Osteocyte (in vitro differentiated cells): ENCODE measurements around the gene TMLHE. TPM values are rescaled to one million over a fixed set of nuclear protein-coding genes. Genes with fewer than 3 reads are reported as not detected.
"Not testable (repeated sequence)": the region's sequence is repeated elsewhere in the genome, so short reads cannot be mapped to it uniquely, and the experiment has no call there.

ENCODE experiments used
- DNase-seq: peaks from one replicate; pipeline ENCODE4 v3.0.0; 2021; ENCODE audit warnings: mixed read lengths; ENCODE audit not compliant: unreplicated experiment; ENCODE audit errors: extremely low spot score
- H3K27ac Mint-ChIP-seq: one replicate; pipeline ENCODE4 v1.8.0; 2021; ENCODE audit warnings: mild to moderate bottlenecking, mixed read lengths; ENCODE audit not compliant: unreplicated experiment
- H3K27me3 Mint-ChIP-seq: one replicate; pipeline ENCODE4 v1.8.0; 2021; ENCODE audit warnings: mixed read lengths; ENCODE audit not compliant: unreplicated experiment
- H3K36me3 Mint-ChIP-seq: one replicate; pipeline ENCODE4 v1.8.0; 2021; ENCODE audit warnings: mixed read lengths; ENCODE audit not compliant: unreplicated experiment
- H3K4me1 Mint-ChIP-seq: one replicate; pipeline ENCODE4 v1.8.0; 2021; ENCODE audit warnings: mixed read lengths; ENCODE audit not compliant: unreplicated experiment
- H3K4me3 Mint-ChIP-seq: one replicate; pipeline ENCODE4 v1.8.0; 2021; ENCODE audit warnings: mild to moderate bottlenecking, moderate library complexity, mixed read lengths; ENCODE audit not compliant: unreplicated experiment
- H3K9me3 Mint-ChIP-seq: one replicate; pipeline ENCODE4 v1.8.0; 2021; ENCODE audit warnings: mixed read lengths; ENCODE audit not compliant: unreplicated experiment
- CTCF ChIP-seq: fragments of 200-600 bp; sonication (generic); IDR thresholded peaks from 2 replicates; pipeline ENCODE4 v1.5.0; 2021; ENCODE audit warnings: antibody characterized with exemption, mild to moderate bottlenecking, moderate library complexity
- total RNA-seq: library from RNA; stranded (reverse); gene quantifications from 2 replicates; pipeline ENCODE4 v1.2.1, GENCODE V29; 2021

The TMLHE gene
- total RNA-seq, 1 donor from 2014 or later: 17.1 TPM

GRCh38 chrX:155544881-155545280 is 67.9 kb downstream of the TMLHE start:
- DNase-seq: no peak
- Mint-ChIP-seq H3K4me3 (no peak overlapping the region), H3K27me3 (no peaks in the 10 kb centered on the region), H3K4me1 (no peaks in the 10 kb centered on the region), H3K27ac (no peak overlapping the region), H3K9me3 (peaks cover 49% of the 10 kb centered on the region), H3K36me3 (peaks cover 25% of the 10 kb centered on the region)
- no peak for TF ChIP-seq CTCF

GRCh38 chrX:155535866-155536265 is 76.9 kb downstream of the TMLHE start:
- H3K4me1 Mint-ChIP-seq: no peaks in the 10 kb centered on the region
- H3K36me3 Mint-ChIP-seq: peaks cover 2% of the 10 kb centered on the region
- H3K27me3 Mint-ChIP-seq: no peaks in the 10 kb centered on the region

GRCh38 chrX:155534800-155535199 is 78.0 kb downstream of the TMLHE start:
- DNase-seq: no peak
- no peaks in the 10 kb centered on the region for H3K4me1 Mint-ChIP-seq
- H3K27ac Mint-ChIP-seq: no peak overlapping the region
- peaks cover 49% of the 10 kb centered on the region for H3K9me3 Mint-ChIP-seq
- no peak overlapping the region for H3K4me3 Mint-ChIP-seq
- no peaks in the 10 kb centered on the region for H3K27me3 Mint-ChIP-seq
- H3K36me3 Mint-ChIP-seq: peaks cover 2% of the 10 kb centered on the region
- TF ChIP-seq CTCF: no peak

More at GRCh38 chrX:155535866-155536265, 76.9 kb downstream of the TMLHE start:
- no peak overlapping the region for H3K4me3 Mint-ChIP-seq
- H3K9me3 Mint-ChIP-seq: peaks cover 52% of the 10 kb centered on the region
- no peak for DNase-seq
- no peak overlapping the region for H3K27ac Mint-ChIP-seq
- no peak for TF ChIP-seq CTCF

- H3K4me1 Mint-ChIP-seq, H3K27me3 Mint-ChIP-seq, H3K4me3 Mint-ChIP-seq, DNase-seq, H3K27ac Mint-ChIP-seq: not testable (repeated sequence)
- peaks cover 51% of the 10 kb centered on the region for H3K36me3 Mint-ChIP-seq
- peaks cover 72% of the 10 kb centered on the region for H3K9me3 Mint-ChIP-seq
Measured at GRCh38 chrX:155527023-155527422, 85.7 kb downstream of the TMLHE start.

- no peaks in the 10 kb centered on the region for H3K4me1 Mint-ChIP-seq
- no peak for DNase-seq
- no peak overlapping the region for H3K27ac Mint-ChIP-seq
- TF ChIP-seq CTCF: no peak
- H3K27me3 Mint-ChIP-seq: no peaks in the 10 kb centered on the region
- H3K4me3 Mint-ChIP-seq: no peak overlapping the region
- H3K36me3 Mint-ChIP-seq: peaks cover 19% of the 10 kb centered on the region
- H3K9me3 Mint-ChIP-seq: peaks cover 16% of the 10 kb centered on the region
Measured at GRCh38 chrX:155514225-155514624, 98.5 kb downstream of the TMLHE start.

- peaks cover 21% of the 10 kb centered on the region for H3K9me3 Mint-ChIP-seq
- H3K4me3 Mint-ChIP-seq: no peak overlapping the region
- TF ChIP-seq CTCF: no peak
- DNase-seq: no peak
- no peaks in the 10 kb centered on the region for H3K4me1 Mint-ChIP-seq
- no peak overlapping the region for H3K27ac Mint-ChIP-seq
- peaks cover 10% of the 10 kb centered on the region for H3K36me3 Mint-ChIP-seq
- H3K27me3 Mint-ChIP-seq: no peaks in the 10 kb centered on the region
Measured at GRCh38 chrX:155505296-155505695, 107.5 kb downstream of the TMLHE start.

- H3K4me1 Mint-ChIP-seq, H3K9me3 Mint-ChIP-seq, DNase-seq, H3K36me3 Mint-ChIP-seq, H3K4me3 Mint-ChIP-seq, H3K27me3 Mint-ChIP-seq, H3K27ac Mint-ChIP-seq: not testable (repeated sequence)
Measured at GRCh38 chrX:155495134-155495533, 117.6 kb downstream of the TMLHE start.

- H3K36me3 Mint-ChIP-seq, DNase-seq: not testable (repeated sequence)
Measured at GRCh38 chrX:155491421-155491820, 121.3 kb downstream of the TMLHE start.

More at GRCh38 chrX:155491421-155491820, 121.3 kb downstream of the TMLHE start:
- H3K4me1 Mint-ChIP-seq, H3K4me3 Mint-ChIP-seq, H3K27ac Mint-ChIP-seq, H3K9me3 Mint-ChIP-seq, H3K27me3 Mint-ChIP-seq: not testable (repeated sequence)
